Liver (tissue), 3 donors: ENCODE results near the gene TMCC2.

Source experiments
- ATF3 ChIP-seq: IDR thresholded peaks from 2 replicates; pipeline ENCODE4 v1.6.1; 2016; ENCODE audit warnings: antibody characterized with exemption
- CTCF ChIP-seq: fragments of 150-350 bp; IDR thresholded peaks from 2 replicates; pipeline ENCODE4 v1.5.1; 2017; ENCODE audit warnings: improper control_type of control experiment, low read depth, low read length; ENCODE audit not compliant: missing input control
- GABPA ChIP-seq, 2 donors: IDR thresholded peaks in 1 of 2; conservative IDR thresholded peaks in 1 of 2; 2 replicates each; pipeline ENCODE4 v1.6.1; 2016; ENCODE audit warnings: antibody characterized with exemption in 2 of 2, mild to moderate bottlenecking in 1 of 2, moderate library complexity in 1 of 2
- RXRA ChIP-seq, 2 donors: IDR thresholded peaks; 2 replicates each; pipeline ENCODE4 v1.6.1; 2017 to 2018; ENCODE audit warnings: antibody characterized with exemption in 2 of 2, mild to moderate bottlenecking in 1 of 2
- SP1 ChIP-seq: IDR thresholded peaks from 2 replicates; pipeline ENCODE4 v1.6.1; 2018; ENCODE audit warnings: antibody characterized with exemption, mild to moderate bottlenecking
- YY1 ChIP-seq: IDR thresholded peaks from 2 replicates; pipeline ENCODE4 v1.6.1; 2016; ENCODE audit warnings: antibody characterized with exemption, mild to moderate bottlenecking
- donor health status: healthy.
- donor health status: healthy.

- TF ChIP-seq CTCF (no peak), GABPA (IDR thresholded peaks at IDR 0.05 in 1 of 2, conservative IDR thresholded peaks at IDR 0.05 in 1 of 2) (no peak), RXRA (IDR thresholded peaks at IDR 0.05) (no peak), SP1 (no peak), ATF3 (no peak), YY1 (no peak)
These were observed 17.4 kb downstream of the TMCC2 start for GRCh38 chr1:205245096-205245495.
